Right lobe of liver (tissue), 6 donors: ENCODE measurements around the gene CELF2. TPM values are rescaled to one million over a fixed set of nuclear protein-coding genes. Genes with fewer than 3 reads are reported as not detected.

ENCODE experiments used
- ATAC-seq, 4 donors: fragments of 200-7000 bp; cut with Tn5 transposase; one replicate each; pipeline ENCODE4 v1.9.1; 2020; ENCODE audit warnings: mild to moderate bottlenecking in 4 of 4, moderate library complexity in 4 of 4
- DNase-seq, 3 donors: peaks; one replicate each; pipeline ENCODE4 v3.0.0-alpha.2; 2020
- H3K27ac ChIP-seq, 3 donors: fragments of 200-600 bp; one replicate each; pipeline ENCODE4 v1.8.0; 2022
- H3K27me3 ChIP-seq, 2 donors: fragments of 200-600 bp; one replicate each; pipeline ENCODE4 v1.8.0; 2022
- H3K36me3 ChIP-seq, 4 donors: fragments of 200-600 bp; sonication (generic) in 1 of 4; one replicate each; pipeline versions ENCODE4 v1.5.1 to v1.8.0; 2017 to 2022; ENCODE audit warnings: control low read depth in 1 of 4
- H3K4me1 ChIP-seq, 4 donors: fragments of 200-600 bp; sonication (generic) in 1 of 4; one replicate each; pipeline versions ENCODE4 v1.5.1 to v1.8.0; 2017 to 2022; ENCODE audit warnings: control low read depth in 1 of 4
- H3K4me3 ChIP-seq, 3 donors: fragments of 200-600 bp; one replicate each; pipeline ENCODE4 v1.8.0; 2022
- H3K9me3 ChIP-seq, 4 donors: fragments of 200-600 bp; sonication (generic) in 1 of 4; one replicate each; pipeline versions ENCODE4 v1.5.1 to v1.8.0; 2017 to 2022; ENCODE audit warnings: control low read depth in 1 of 4
- POLR2A ChIP-seq: fragments of 450-650 bp; IDR thresholded peaks from one replicate; pipeline ENCODE4 v1.6.1; 2017; ENCODE audit warnings: antibody characterized with exemption, mild to moderate bottlenecking
- WGBS: methylation state at CpG from one replicate; pipeline ENCODE4 v1.1.6; 2018; ENCODE audit warnings: low coverage, low lambda C conversion rate; ENCODE audit not compliant: insufficient coverage; ENCODE audit errors: missing lambda C conversion rate; 5-methylcytosine and 5-hydroxymethylcytosine counted together
- intact Hi-C, 2 donors: fragments of 100-400 bp; cut with DNase I; formaldehyde crosslinking; loops; one replicate each; pipeline versions ENCODE4 v1.11.2 to v1.14.1; 2022
- total RNA-seq, 6 experiments: library from RNA; depleted of rRNA in 2 of 6; stranded (reverse); fragments of >200 nt in 2 of 6; fragmentation: NEBNext Ultra II Directional in 3 of 6; extraction: Animal tissue kit (Norgen Biotek cat#: 25700) in 3 of 6; gene quantifications; one replicate each; pipeline versions ENCODE4 v1.1.0 to v1.2.4, GENCODE V29; 2016 to 2023
- TF ChIP-seq, protein P1 (sequence below), 4 donors: fragments of 200-600 bp in 3 of 4; fragments of 450-650 bp in 1 of 4; IDR thresholded peaks; one replicate each; pipeline versions ENCODE4 v1.5.1 to v1.8.0; 2016 to 2022; ENCODE audit warnings: antibody characterized with exemption in 4 of 4, mild to moderate bottlenecking in 2 of 4
- donor health status: DM: no; HTN: yes; CAD: no.
- donor health status: DM: no; HTN: no; CAD: no.
- donor health status: DM: no; HTN: no; CAD: no.
- donor health status: DM: no; HTN: yes; CAD: no.
- donor health status: DM: no; HTN: yes; CAD: no.

CELF2 gene
- total RNA-seq, 6 experiments from 2014 or later = 2.4 to 6.2 (median 3.7) TPM

DNA sequence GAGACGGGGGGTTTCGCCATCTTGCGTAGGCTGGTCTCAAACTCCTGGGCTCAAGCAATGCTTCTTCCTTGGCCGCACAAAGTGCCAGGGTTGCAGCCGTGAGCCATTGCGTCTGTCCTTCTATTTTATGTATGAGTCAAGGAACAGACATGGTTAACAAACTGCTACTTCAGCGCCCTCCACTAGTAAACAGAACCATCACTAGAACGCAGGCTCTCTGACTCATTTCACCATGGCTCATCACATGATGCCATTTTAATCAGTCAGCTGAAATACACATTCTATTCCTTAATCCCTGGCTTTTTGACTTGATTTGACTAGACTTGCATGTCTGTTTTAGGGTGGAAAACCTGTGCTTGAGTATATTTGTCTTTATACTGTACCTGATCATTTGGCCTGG lies 41.3 kb downstream of the CELF2 start:
- Histone ChIP-seq H3K4me3 (no peak overlapping the region), H3K27me3 (no peaks in the 10 kb centered on the region), H3K36me3 (no peaks in the 10 kb centered on the region), H3K9me3 (no peaks in the 10 kb centered on the region), H3K27ac (no peak overlapping the region), H3K4me1 (no peaks in the 10 kb centered on the region)
- ATAC-seq = no peak
- 72% methylated on average over 8 of the region's 8 CpGs for WGBS
- TF ChIP-seq, protein P1, sequence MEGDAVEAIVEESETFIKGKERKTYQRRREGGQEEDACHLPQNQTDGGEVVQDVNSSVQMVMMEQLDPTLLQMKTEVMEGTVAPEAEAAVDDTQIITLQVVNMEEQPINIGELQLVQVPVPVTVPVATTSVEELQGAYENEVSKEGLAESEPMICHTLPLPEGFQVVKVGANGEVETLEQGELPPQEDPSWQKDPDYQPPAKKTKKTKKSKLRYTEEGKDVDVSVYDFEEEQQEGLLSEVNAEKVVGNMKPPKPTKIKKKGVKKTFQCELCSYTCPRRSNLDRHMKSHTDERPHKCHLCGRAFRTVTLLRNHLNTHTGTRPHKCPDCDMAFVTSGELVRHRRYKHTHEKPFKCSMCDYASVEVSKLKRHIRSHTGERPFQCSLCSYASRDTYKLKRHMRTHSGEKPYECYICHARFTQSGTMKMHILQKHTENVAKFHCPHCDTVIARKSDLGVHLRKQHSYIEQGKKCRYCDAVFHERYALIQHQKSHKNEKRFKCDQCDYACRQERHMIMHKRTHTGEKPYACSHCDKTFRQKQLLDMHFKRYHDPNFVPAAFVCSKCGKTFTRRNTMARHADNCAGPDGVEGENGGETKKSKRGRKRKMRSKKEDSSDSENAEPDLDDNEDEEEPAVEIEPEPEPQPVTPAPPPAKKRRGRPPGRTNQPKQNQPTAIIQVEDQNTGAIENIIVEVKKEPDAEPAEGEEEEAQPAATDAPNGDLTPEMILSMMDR (IDR thresholded peaks at IDR 0.05) = no peak
- TF ChIP-seq POLR2A = no peak
- intact Hi-C loops = no loop called here
- DNase-seq = no peak

- H3K9me3 ChIP-seq = no peaks in the 10 kb centered on the region
- TF ChIP-seq, protein P1 (IDR thresholded peaks at IDR 0.05) = no peak
- no peak for TF ChIP-seq POLR2A
- ATAC-seq (no peak), DNase-seq (no peak)
- H3K4me1 ChIP-seq = no peaks in the 10 kb centered on the region
- H3K27ac ChIP-seq = no peak overlapping the region
- H3K36me3 ChIP-seq = no peaks in the 10 kb centered on the region
- no peak overlapping the region for H3K4me3 ChIP-seq
- no peaks in the 10 kb centered on the region for H3K27me3 ChIP-seq
- intact Hi-C loops = no loop called here
- 41% methylated on average over 5 of the region's 5 CpGs for WGBS
These were observed 46.2 kb downstream of the CELF2 start for GRCh38 chr10:11063856-11064255.

DNA sequence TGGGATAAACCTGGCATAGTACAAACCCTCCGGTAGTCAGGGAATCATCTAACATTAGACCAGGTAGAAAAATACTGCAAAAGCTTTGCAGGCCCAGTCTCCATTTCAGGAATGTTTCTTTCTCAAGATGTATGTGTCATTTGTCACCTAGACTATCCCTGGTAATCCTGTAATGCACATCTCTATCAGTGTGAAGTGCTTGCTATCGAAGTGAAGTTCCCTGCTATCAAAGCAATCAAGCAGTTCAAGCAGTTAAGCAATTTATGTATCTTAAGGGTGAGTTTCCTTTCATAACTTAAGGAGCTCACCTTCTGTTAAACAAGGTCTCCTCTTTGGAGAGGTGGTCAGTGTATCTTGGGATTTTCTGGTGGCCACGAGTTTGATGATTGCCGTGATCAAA lies 47.2 kb downstream of the CELF2 start:
- no peaks in the 10 kb centered on the region for H3K4me1 ChIP-seq
- no peak overlapping the region for H3K27ac ChIP-seq
- WGBS = 50% methylated on average over 4 of the region's 4 CpGs
- TF ChIP-seq, protein P1 (IDR thresholded peaks at IDR 0.05) = no peak
- no peak for TF ChIP-seq POLR2A
- intact Hi-C loops = no loop called here
- H3K9me3 ChIP-seq = no peaks in the 10 kb centered on the region
- H3K27me3 ChIP-seq = no peaks in the 10 kb centered on the region
- DNase-seq = no peak
- no peak overlapping the region for H3K4me3 ChIP-seq
- H3K36me3 ChIP-seq = no peaks in the 10 kb centered on the region
- ATAC-seq = no peak

GRCh38 chr10:11065567-11065966 lies 47.9 kb downstream of the CELF2 start:
- H3K36me3 ChIP-seq = no peaks in the 10 kb centered on the region
- no peaks in the 10 kb centered on the region for H3K9me3 ChIP-seq
- no peaks in the 10 kb centered on the region for H3K4me1 ChIP-seq
- WGBS = 60% methylated on average over 4 of the region's 4 CpGs
- no peak overlapping the region for H3K27ac ChIP-seq
- H3K4me3 ChIP-seq = no peak overlapping the region
- ATAC-seq = no peak
- TF ChIP-seq POLR2A = no peak
- TF ChIP-seq, protein P1 (IDR thresholded peaks at IDR 0.05) = no peak
- DNase-seq = no peak
- intact Hi-C loops = no loop called here
- no peaks in the 10 kb centered on the region for H3K27me3 ChIP-seq

DNA sequence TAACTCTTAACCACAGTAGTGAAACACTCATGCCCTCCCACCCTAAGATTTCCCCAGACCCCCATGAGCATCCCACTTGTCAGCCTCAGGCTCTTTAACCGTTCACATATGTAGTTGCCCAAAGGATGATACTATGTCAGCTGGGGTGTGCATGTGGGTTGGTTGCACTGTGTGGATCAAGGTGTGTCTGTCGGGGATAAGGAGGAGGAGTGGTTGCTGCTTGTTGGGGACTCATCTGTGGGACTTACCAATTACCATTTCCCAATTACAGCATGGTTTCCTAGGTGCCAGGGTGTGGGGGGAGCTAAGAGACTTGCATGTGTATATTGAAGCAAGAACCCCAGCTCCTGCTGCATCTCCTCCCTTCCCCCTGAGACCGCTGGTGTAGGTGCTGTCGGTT lies 48.8 kb downstream of the CELF2 start:
- no peak overlapping the region for H3K4me3 ChIP-seq
- 38% methylated on average over 2 of the region's 4 CpGs for WGBS
- H3K36me3 ChIP-seq = no peaks in the 10 kb centered on the region
- no peak for DNase-seq
- intact Hi-C loops = no loop called here
- no peak for ATAC-seq
- no peaks in the 10 kb centered on the region for H3K4me1 ChIP-seq
- H3K27ac ChIP-seq = no peak overlapping the region
- TF ChIP-seq, protein P1 (IDR thresholded peaks at IDR 0.05) = no peak
- no peak for TF ChIP-seq POLR2A
- no peaks in the 10 kb centered on the region for H3K27me3 ChIP-seq
- H3K9me3 ChIP-seq = no peaks in the 10 kb centered on the region
